Measurements from ENCODE around the gene GLI3.
"Not testable (repeated sequence)": the region's sequence is repeated elsewhere in the genome, so short reads cannot be mapped to it uniquely, and the experiment has no call there.

GRCh38 chr7:42209085-42209484 lies 27.9 kb downstream of the GLI3 start:
- TF ChIP-seq CTCF (conservative IDR thresholded peaks at IDR 0.05; ENCODE audit: low read depth, low read length); RAD21 (IDR thresholded peaks at IDR 0.05; ENCODE audit: low read length); USF2 (IDR thresholded peaks at IDR 0.05; ENCODE audit: low read depth, low read length); ELK1 (IDR thresholded peaks at IDR 0.05; ENCODE audit: borderline replicate concordance, low read depth, low read length); POLR2A (IDR thresholded peaks at IDR 0.05; ENCODE audit: low read depth, low read length); SMC3 (IDR thresholded peaks at IDR 0.05; ENCODE audit: low read depth, low read length): not testable (repeated sequence)

Measured in IMR-90 (cell line).